ENCODE measurements around the gene NOC2L.

NOC2L gene

GRCh38 chr1:919271-919872, 39.7 kb downstream of the NOC2L start:
- in situ Hi-C loops (cut with MboI; ENCODE audit: low sequenced_read_pairs) = no loop called here

GRCh38 chr1:918843-919242, 40.2 kb downstream of the NOC2L start:
- in situ Hi-C loops (cut with MboI; ENCODE audit: low sequenced_read_pairs) = no loop called here

GRCh38 chr1:918353-918752, 40.7 kb downstream of the NOC2L start:
- in situ Hi-C loops (cut with MboI; ENCODE audit: low sequenced_read_pairs) = no loop called here

GRCh38 chr1:917466-918091, 41.5 kb downstream of the NOC2L start:
- in situ Hi-C loops (cut with MboI; ENCODE audit: low sequenced_read_pairs) = no loop called here

GRCh38 chr1:917076-917459, 42.0 kb downstream of the NOC2L start:
- in situ Hi-C loops (cut with MboI; ENCODE audit: low sequenced_read_pairs) = no loop called here

GRCh38 chr1:916173-917075, 42.6 kb downstream of the NOC2L start:
- in situ Hi-C loops (cut with MboI; ENCODE audit: low sequenced_read_pairs) = no loop called here

- in situ Hi-C loops (cut with MboI; ENCODE audit: low sequenced_read_pairs) = no loop called here
These were observed 43.5 kb downstream of the NOC2L start for GRCh38 chr1:915295-916172.

GRCh38 chr1:914891-915280, 44.2 kb downstream of the NOC2L start:
- in situ Hi-C loops (cut with MboI; ENCODE audit: low sequenced_read_pairs) = no loop called here

- in situ Hi-C loops (cut with MboI; ENCODE audit: low sequenced_read_pairs) = no loop called here
These were observed 44.7 kb downstream of the NOC2L start for GRCh38 chr1:914131-914890.

GRCh38 chr1:913491-914130, 45.4 kb downstream of the NOC2L start:
- in situ Hi-C loops (cut with MboI; ENCODE audit: low sequenced_read_pairs) = no loop called here

- in situ Hi-C loops (cut with MboI; ENCODE audit: low sequenced_read_pairs) = no loop called here
These were observed 46.2 kb downstream of the NOC2L start for GRCh38 chr1:912740-913301.

- in situ Hi-C loops (cut with MboI; ENCODE audit: low sequenced_read_pairs) = no loop called here
These were observed 46.9 kb downstream of the NOC2L start for GRCh38 chr1:911875-912739.

- in situ Hi-C loops (cut with MboI; ENCODE audit: low sequenced_read_pairs) = no loop called here
These were observed 48.0 kb downstream of the NOC2L start for GRCh38 chr1:910881-911721.

- in situ Hi-C loops (cut with MboI; ENCODE audit: low sequenced_read_pairs) = no loop called here
These were observed 48.7 kb downstream of the NOC2L start for GRCh38 chr1:910311-910880.

GRCh38 chr1:909861-910310, 49.2 kb downstream of the NOC2L start:
- in situ Hi-C loops (cut with MboI; ENCODE audit: low sequenced_read_pairs) = no loop called here

- in situ Hi-C loops (cut with MboI; ENCODE audit: low sequenced_read_pairs) = no loop called here
These were observed 50.4 kb downstream of the NOC2L start for GRCh38 chr1:908661-909060.

Data from HL-60/S4 treated with phorbol 12-myristate 13-acetate at 8.2 ng/mL for 4 days and 3 days (cell line).